Naive thymus-derived CD4-positive, alpha-beta T cell (primary cell): ENCODE data around the gene IRX3. TPM values are rescaled to one million over a fixed set of nuclear protein-coding genes. Genes with fewer than 3 reads are reported as not detected.

Experiments
- ATAC-seq: fragments of 150-1000 bp; cut with Tn5 transposase; 2 replicates; pipeline ENCODE4 v1.10.0; 2021; ENCODE audit warnings: mild to moderate bottlenecking, moderate library complexity
- CTCF ChIA-PET: fragments of 350-600 bp; sonication (Branson Sonifier 250); formaldehyde crosslinking; loops from one replicate; lab custom pipeline; 2021; ENCODE audit warnings: antibody characterized with exemption; lab: Charles Lee
- POLR2A ChIA-PET: fragments of 350-600 bp; sonication (Branson Sonifier 250); formaldehyde crosslinking; loops from one replicate; lab custom pipeline; 2021; ENCODE audit warnings: antibody characterized with exemption, inconsistent platforms; lab: Charles Lee
- DNase-seq, 9 donors: peaks; one replicate each; pipeline versions ENCODE4 v3.0.0 to v3.0.0-alpha.2; 2020 to 2022; ENCODE audit warnings: mixed read lengths in 1 of 9
- H3K27ac ChIP-seq: one replicate; pipeline ENCODE4 v1.7.0; 2013; ENCODE audit warnings: mild to moderate bottlenecking, low read depth, low read length, moderate library complexity
- H3K27me3 ChIP-seq, 2 donors: one replicate each; pipeline ENCODE4 v1.7.0; 2013; ENCODE audit warnings: low read length in 2 of 2, mild to moderate bottlenecking in 2 of 2, moderate library complexity in 2 of 2; ENCODE audit not compliant: control insufficient read depth in 2 of 2, insufficient read depth in 2 of 2
- H3K36me3 ChIP-seq, 3 experiments: 1 replicate in 2 of 3; 2 replicates in 1 of 3; pipeline ENCODE4 v1.7.0; 2013; ENCODE audit warnings: low read length in 3 of 3, mild to moderate bottlenecking in 3 of 3, moderate library complexity in 1 of 3; ENCODE audit not compliant: insufficient read depth in 3 of 3, control insufficient read depth in 2 of 3
- H3K4me1 ChIP-seq, 2 donors: one replicate each; pipeline ENCODE4 v1.7.0; 2013; ENCODE audit warnings: low read length in 2 of 2, mild to moderate bottlenecking in 2 of 2, moderate library complexity in 1 of 2; ENCODE audit not compliant: control insufficient read depth in 2 of 2, insufficient read depth in 2 of 2
- H3K4me3 ChIP-seq: 2 replicates; pipeline ENCODE4 v1.7.0; 2013; ENCODE audit warnings: mild to moderate bottlenecking, low read length
- H3K9me3 ChIP-seq, 3 experiments: 1 replicate in 2 of 3; 2 replicates in 1 of 3; pipeline ENCODE4 v1.7.0; 2013; ENCODE audit warnings: low read length in 3 of 3; ENCODE audit not compliant: control insufficient read depth in 2 of 3
- H3K27ac Mint-ChIP-seq, 9 donors: one replicate each; pipeline ENCODE4 v1.8.0; 2020 to 2022; ENCODE audit warnings: mixed read lengths in 9 of 9, mild to moderate bottlenecking in 8 of 9, moderate library complexity in 5 of 9, inconsistent platforms in 2 of 9
- H3K27me3 Mint-ChIP-seq, 5 donors: one replicate each; pipeline ENCODE4 v1.8.0; 2021 to 2022; ENCODE audit warnings: mixed read lengths in 5 of 5, mild to moderate bottlenecking in 1 of 5
- H3K36me3 Mint-ChIP-seq, 5 donors: one replicate each; pipeline ENCODE4 v1.8.0; 2020 to 2022; ENCODE audit warnings: mixed read lengths in 5 of 5, mild to moderate bottlenecking in 3 of 5, inconsistent platforms in 1 of 5
- H3K4me1 Mint-ChIP-seq, 7 donors: one replicate each; pipeline ENCODE4 v1.8.0; 2020 to 2022; ENCODE audit warnings: mixed read lengths in 7 of 7, mild to moderate bottlenecking in 3 of 7, inconsistent platforms in 1 of 7
- H3K4me3 Mint-ChIP-seq, 10 donors: one replicate each; pipeline ENCODE4 v1.8.0; 2020 to 2022; ENCODE audit warnings: mild to moderate bottlenecking in 10 of 10, mixed read lengths in 10 of 10, moderate library complexity in 6 of 10, inconsistent platforms in 2 of 10
- H3K9me3 Mint-ChIP-seq, 11 donors: one replicate each; pipeline ENCODE4 v1.8.0; 2020 to 2022; ENCODE audit warnings: mixed read lengths in 11 of 11, mild to moderate bottlenecking in 4 of 11, inconsistent platforms in 1 of 11, moderate library complexity in 1 of 11
- intact Hi-C, 2 donors: fragments of 100-400 bp; cut with micrococcal nuclease; formaldehyde crosslinking; loops; one replicate each; pipeline ENCODE4 v1.15.1; 2023
- polyA plus RNA-seq, 2 donors: library from polyadenylated mRNA; unstranded; fragments of 300-500 nt; fragmentation: Illumina TruSeq; gene quantifications; one replicate each; pipeline ENCODE4 v1.2.3, GENCODE V29; 2021
- total RNA-seq, 6 experiments: library from RNA in 5 of 6; stranded (reverse) in 5 of 6; gene quantifications; 1 replicate in 5 of 6; 2 replicates in 1 of 6; pipeline ENCODE4 v1.2.3 and lab custom pipeline; 2021 to 2026

IRX3 gene
- total and polyA plus RNA-seq, 7 experiments from 2014 or later: 3.2 TPM; not detected in 6

- H3K27me3 Mint-ChIP-seq: peaks cover 7 to 35% (median 32%) of the 10 kb centered on the region in 5 donors
- CTCF ChIA-PET: no interaction called here
- POLR2A ChIA-PET: no interaction called here
- no peaks in the 10 kb centered on the region for H3K27me3 ChIP-seq
- H3K27ac ChIP-seq: no peak overlapping the region
- H3K4me3 Mint-ChIP-seq: no peak overlapping the region
- DNase-seq (no peak), ATAC-seq (no peak)
- intact Hi-C loops: no loop called here
- no peaks in the 10 kb centered on the region for H3K4me1 Mint-ChIP-seq
- H3K9me3 Mint-ChIP-seq: peaks cover 0 to 4% (median 0%) of the 10 kb centered on the region in 11 donors
- no peaks in the 10 kb centered on the region for H3K9me3 ChIP-seq
- H3K4me1 ChIP-seq: no peaks in the 10 kb centered on the region
- peaks cover 0 to 4% (median 0%) of the 10 kb centered on the region in 5 donors for H3K36me3 Mint-ChIP-seq
- no peaks in the 10 kb centered on the region for H3K36me3 ChIP-seq
- H3K4me3 ChIP-seq: no peak overlapping the region
- no peak overlapping the region for H3K27ac Mint-ChIP-seq
These were observed 17.8 kb downstream of the IRX3 start for GRCh38 chr16:54268766-54269165.

GRCh38 chr16:54268340-54268739 is 18.2 kb downstream of the IRX3 start:
- ATAC-seq: no peak
- no peak overlapping the region for H3K27ac ChIP-seq
- Mint-ChIP-seq H3K4me1 (no peaks in the 10 kb centered on the region), H3K27me3 (peaks cover 11 to 35% (median 30%) of the 10 kb centered on the region in 5 donors), H3K27ac (no peak overlapping the region), H3K9me3 (peaks cover 0 to 4% (median 0%) of the 10 kb centered on the region in 11 donors), H3K4me3 (no peak overlapping the region), H3K36me3 (peaks cover 0 to 4% (median 0%) of the 10 kb centered on the region in 5 donors)
- H3K4me1 ChIP-seq: no peaks in the 10 kb centered on the region
- H3K9me3 ChIP-seq: no peaks in the 10 kb centered on the region
- no peaks in the 10 kb centered on the region for H3K36me3 ChIP-seq
- ChIA-PET CTCF (no interaction called here), POLR2A (no interaction called here)
- H3K27me3 ChIP-seq: no peaks in the 10 kb centered on the region
- intact Hi-C loops: no loop called here
- H3K4me3 ChIP-seq: no peak overlapping the region
- no peak for DNase-seq

GRCh38 chr16:54266363-54266955 is 20.1 kb downstream of the IRX3 start:
- no peaks in the 10 kb centered on the region for H3K9me3 ChIP-seq
- H3K36me3 Mint-ChIP-seq: peaks cover 0 to 4% (median 0%) of the 10 kb centered on the region in 5 donors
- POLR2A ChIA-PET: no interaction called here
- peaks cover 17 to 35% (median 30%) of the 10 kb centered on the region in 5 donors for H3K27me3 Mint-ChIP-seq
- H3K27me3 ChIP-seq: no peaks in the 10 kb centered on the region
- no peaks in the 10 kb centered on the region for H3K4me1 Mint-ChIP-seq
- peak; percentile 47 for ATAC-seq
- H3K27ac ChIP-seq: no peak overlapping the region
- H3K4me1 ChIP-seq: no peaks in the 10 kb centered on the region
- peak overlapping the region in 1 of 9 donors; percentile 22 for H3K27ac Mint-ChIP-seq
- H3K4me3 Mint-ChIP-seq: no peak overlapping the region
- DNase-seq: no peak
- CTCF ChIA-PET: no interaction called here
- no peak overlapping the region for H3K4me3 ChIP-seq
- intact Hi-C loops: no loop called here
- peaks cover 0 to 7% (median 0%) of the 10 kb centered on the region in 11 donors for H3K9me3 Mint-ChIP-seq
- H3K36me3 ChIP-seq: no peaks in the 10 kb centered on the region

- Mint-ChIP-seq H3K27ac (no peak overlapping the region), H3K4me1 (no peaks in the 10 kb centered on the region), H3K4me3 (no peak overlapping the region), H3K27me3 (peaks cover 16 to 35% (median 25%) of the 10 kb centered on the region in 5 donors), H3K9me3 (peaks cover 0 to 11% (median 0%) of the 10 kb centered on the region in 11 donors), H3K36me3 (peaks cover 0 to 4% (median 0%) of the 10 kb centered on the region in 5 donors)
- no peaks in the 10 kb centered on the region for H3K27me3 ChIP-seq
- H3K4me3 ChIP-seq: no peak overlapping the region
- ATAC-seq: no peak
- H3K27ac ChIP-seq: no peak overlapping the region
- ChIA-PET POLR2A (no interaction called here), CTCF (no interaction called here)
- intact Hi-C loops: no loop called here
- H3K4me1 ChIP-seq: no peaks in the 10 kb centered on the region
- no peaks in the 10 kb centered on the region for H3K36me3 ChIP-seq
- no peak for DNase-seq
- H3K9me3 ChIP-seq: no peaks in the 10 kb centered on the region
These were observed 20.9 kb downstream of the IRX3 start for GRCh38 chr16:54265575-54266107.

- Histone ChIP-seq H3K27me3 (no peaks in the 10 kb centered on the region), H3K9me3 (no peaks in the 10 kb centered on the region), H3K36me3 (no peaks in the 10 kb centered on the region), H3K4me3 (no peak overlapping the region), H3K27ac (no peak overlapping the region), H3K4me1 (no peaks in the 10 kb centered on the region)
- ATAC-seq: peak; percentile 31
- POLR2A ChIA-PET: no interaction called here
- Mint-ChIP-seq H3K36me3 (no peaks in the 10 kb centered on the region), H3K4me3 (no peak overlapping the region), H3K4me1 (no peaks in the 10 kb centered on the region), H3K9me3 (peaks cover 0 to 4% (median 0%) of the 10 kb centered on the region in 11 donors), H3K27ac (no peak overlapping the region), H3K27me3 (peaks cover 0 to 24% (median 0%) of the 10 kb centered on the region in 5 donors)
- no peak for DNase-seq
- CTCF ChIA-PET: no interaction called here
- intact Hi-C loops: no loop called here
These were observed 33.5 kb downstream of the IRX3 start for GRCh38 chr16:54253118-54253517.

- no peak for DNase-seq
- Histone ChIP-seq H3K27me3 (no peaks in the 10 kb centered on the region), H3K36me3 (no peaks in the 10 kb centered on the region), H3K4me1 (no peaks in the 10 kb centered on the region), H3K27ac (no peak overlapping the region), H3K9me3 (no peaks in the 10 kb centered on the region), H3K4me3 (no peak overlapping the region)
- Mint-ChIP-seq H3K9me3 (peaks cover 0 to 6% (median 3%) of the 10 kb centered on the region in 11 donors), H3K36me3 (no peaks in the 10 kb centered on the region), H3K27ac (no peak overlapping the region), H3K4me3 (no peak overlapping the region), H3K27me3 (peaks cover under 1 to 20% (median 6%) of the 10 kb centered on the region in 5 donors), H3K4me1 (no peaks in the 10 kb centered on the region)
- ChIA-PET POLR2A (no interaction called here), CTCF (no interaction called here)
- intact Hi-C loops: no loop called here
- no peak for ATAC-seq
These were observed 37.5 kb downstream of the IRX3 start for GRCh38 chr16:54248863-54249710.
